Stimulated activated CD8-positive, alpha-beta memory T cell treated with anti-CD3 and anti-CD28 coated beads, Interleukin-15, amount 100 ng/mL, for 48 hours (primary cell): Measurements from ENCODE around the gene OR4C6.

Source experiments
- DNase-seq, 2 donors: peaks; one replicate each; pipeline ENCODE4 v3.0.0-alpha.2; 2020; ENCODE audit warnings: low read depth in 2 of 2

Gene OR4C6

GRCh38 chr11:55661901-55662300 lies at the start of gene OR4C6:
TSS of gene OR4C6 (plus strand) at chr11:55662201. CDS start at chr11:55665167, 2,966 bp downstream.
- DNase-seq, result no peak

DNA sequence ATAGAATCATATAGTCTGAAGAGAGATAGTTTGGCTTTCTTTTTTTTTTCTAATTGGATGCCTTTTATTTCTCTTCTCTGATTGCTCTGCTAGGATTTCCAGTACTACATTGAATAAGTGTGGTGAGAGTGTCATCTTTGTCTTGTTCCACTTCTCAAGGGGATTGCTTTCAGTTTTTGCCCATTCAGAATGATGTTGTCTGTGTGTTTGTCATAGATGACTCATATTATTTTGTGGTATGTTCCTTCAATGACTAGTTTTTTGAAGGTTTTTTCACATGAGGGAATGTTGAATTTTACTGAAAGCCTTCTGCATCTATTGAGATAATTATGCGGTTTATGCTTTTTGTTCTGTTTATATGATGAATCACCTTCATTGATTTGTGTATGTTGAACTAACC lies 37.5 kb upstream of the OR4C6 start:
- DNase-seq, result no peak

DNA sequence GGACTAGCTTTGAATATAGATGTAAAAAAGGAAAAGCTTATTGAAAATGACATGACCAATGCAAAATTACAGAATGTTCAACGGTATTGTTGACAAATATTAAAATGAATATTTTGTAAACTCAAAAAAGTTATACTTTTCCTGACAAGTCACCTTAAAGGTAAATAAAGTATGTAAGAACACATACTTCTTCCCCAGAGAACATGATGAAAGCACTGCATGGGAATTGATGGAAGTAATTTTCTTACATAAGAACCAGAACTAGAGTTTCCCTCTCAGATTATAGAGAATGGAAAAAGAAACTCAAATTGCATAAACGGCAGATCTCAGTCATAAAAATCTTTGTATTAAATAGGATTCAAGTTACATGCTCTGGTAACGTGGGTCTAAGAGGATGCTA lies 27.2 kb upstream of the OR4C6 start, which contains the start of gene OR4P4:
OR4P4 (plus strand) TSS at position 301 of the 400 bp plus-strand sequence.
- DNase-seq, result no peak

DNA sequence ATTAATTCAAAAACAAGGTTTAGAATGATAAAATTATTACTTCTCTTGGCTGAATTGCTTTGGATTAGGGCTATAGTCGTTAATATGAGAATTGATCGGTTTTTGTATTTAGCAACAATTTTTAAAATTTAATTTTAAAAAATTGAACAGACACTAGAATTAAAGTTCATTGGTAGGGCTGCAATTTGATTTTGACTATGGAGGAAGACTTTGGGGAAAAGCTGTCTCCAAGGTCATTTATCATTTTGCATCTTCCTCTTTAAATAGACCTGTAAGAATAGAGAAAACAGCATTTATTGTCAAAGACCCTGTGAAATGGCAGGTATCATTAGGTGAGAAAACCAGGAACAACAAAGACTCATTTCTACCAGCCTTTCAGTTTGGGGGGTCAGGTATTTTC lies 14.0 kb upstream of the OR4C6 start, which contains the start of gene OR4S2:
OR4S2 (plus strand) TSS at position 301 of the 400 bp plus-strand sequence. CDS start 2,577 bp downstream, outside the sequence.
- DNase-seq, result no peak

GRCh38 chr11:55652560-55652959 lies 9.4 kb upstream of the OR4C6 start:
- no peak for DNase-seq

GRCh38 chr11:55655096-55655495 lies 6.9 kb upstream of the OR4C6 start:
- no peak for DNase-seq

GRCh38 chr11:55658031-55658573 lies 3.9 kb upstream of the OR4C6 start:
- no peak for DNase-seq

GRCh38 chr11:55658608-55659007 lies 3.4 kb upstream of the OR4C6 start:
- no peak for DNase-seq

DNA sequence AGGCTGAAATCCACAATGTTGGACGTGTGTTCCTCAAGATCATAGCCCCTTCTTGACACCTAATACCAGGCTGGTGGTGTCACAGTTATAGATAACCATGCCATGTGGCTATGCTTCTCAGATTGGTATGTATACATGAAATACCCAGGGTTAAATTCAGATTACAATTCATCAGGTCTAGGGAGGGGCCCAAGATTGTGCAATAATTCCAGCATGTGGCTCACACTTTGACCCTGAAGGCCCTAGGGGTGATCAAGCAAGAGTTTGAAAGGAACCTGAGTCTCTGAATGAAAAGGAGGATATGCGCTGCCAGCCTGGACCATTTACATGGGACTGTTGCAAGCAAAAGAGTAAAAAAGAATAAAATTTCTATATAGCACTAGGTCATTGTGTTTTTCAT lies 7.4 kb downstream of the OR4C6 start:
- no peak for DNase-seq

GRCh38 chr11:55673860-55674259 lies 11.9 kb downstream of the OR4C6 start:
- DNase-seq, result no peak

GRCh38 chr11:55697817-55698216 lies 35.8 kb downstream of the OR4C6 start:
- DNase-seq, result no peak

- DNase-seq, result no peak
These were observed 39.4 kb downstream of the OR4C6 start for GRCh38 chr11:55701429-55701828.

GRCh38 chr11:55707029-55707428 lies 45.0 kb downstream of the OR4C6 start:
- no peak for DNase-seq

DNA sequence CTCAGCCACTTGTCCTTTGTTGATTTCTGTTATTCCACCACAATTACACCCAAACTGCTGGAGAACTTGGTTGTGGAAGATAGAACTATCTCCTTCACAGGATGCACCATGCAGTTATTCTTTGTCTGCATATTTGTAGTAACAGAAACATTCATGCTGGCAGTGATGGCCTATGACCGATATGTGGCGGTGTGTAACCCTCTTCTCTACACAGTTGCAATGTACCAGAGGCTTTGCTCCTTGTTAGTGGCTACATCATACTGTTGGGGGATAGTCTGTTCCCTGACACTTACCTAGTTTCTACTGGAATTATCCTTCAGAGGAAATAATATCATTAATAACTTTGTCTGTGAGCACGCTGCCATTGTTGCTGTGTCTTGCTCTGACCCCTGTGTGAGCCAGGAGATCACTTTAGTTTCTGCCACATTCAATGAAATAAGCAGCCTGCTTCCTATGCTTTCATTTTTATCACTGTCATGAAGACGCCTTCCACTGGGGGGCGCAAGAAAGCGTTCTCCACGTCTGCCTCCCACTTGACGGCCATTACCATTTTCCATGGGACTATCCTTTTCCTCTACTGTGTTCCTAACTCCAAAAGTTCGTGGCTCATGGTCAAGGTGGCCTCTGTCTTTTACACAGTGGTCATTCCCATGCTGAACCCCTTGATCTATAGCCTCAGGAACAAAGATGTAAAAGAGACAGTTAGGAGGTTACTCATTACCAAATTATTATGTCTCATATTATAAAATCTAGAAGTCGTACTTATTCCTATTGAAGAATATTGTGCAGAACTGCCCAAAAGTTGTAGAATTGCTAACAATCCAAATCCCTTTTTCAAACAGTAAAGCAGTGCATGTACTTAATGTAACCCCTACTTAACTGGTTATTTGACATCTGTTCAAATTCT lies 53.2 kb downstream of the OR4C6 start:
- DNase-seq, result no peak
